Islet of Langerhans (tissue), 1 donor: ENCODE measurements around the gene ABCB6.
"Not testable (repeated sequence)": the region's sequence is repeated elsewhere in the genome, so short reads cannot be mapped to it uniquely, and the experiment has no call there.

ENCODE experiments used
- FAIRE-seq: peaks from one replicate; lab custom pipeline; 2011; peaks lifted over from hg19 to GRCh38; lab: Jason Lieb, UNC

Gene ABCB6

GRCh38 chr2:219218732-219219701 lies at the start of gene ABCB6:
Gene ABCB6, minus strand, starts transcription at chr2:219218958. Its CDS starts 285 bp downstream, at chr2:219218673.
- FAIRE-seq: peak; percentile 51

GRCh38 chr2:219268294-219268693 lies 49.5 kb upstream of the ABCB6 start:
- no peak for FAIRE-seq

- no peak for FAIRE-seq
Measured at GRCh38 chr2:219266886-219267285, 48.1 kb upstream of the ABCB6 start.

- no peak for FAIRE-seq
Measured at GRCh38 chr2:219266232-219266631, 47.5 kb upstream of the ABCB6 start.

DNA sequence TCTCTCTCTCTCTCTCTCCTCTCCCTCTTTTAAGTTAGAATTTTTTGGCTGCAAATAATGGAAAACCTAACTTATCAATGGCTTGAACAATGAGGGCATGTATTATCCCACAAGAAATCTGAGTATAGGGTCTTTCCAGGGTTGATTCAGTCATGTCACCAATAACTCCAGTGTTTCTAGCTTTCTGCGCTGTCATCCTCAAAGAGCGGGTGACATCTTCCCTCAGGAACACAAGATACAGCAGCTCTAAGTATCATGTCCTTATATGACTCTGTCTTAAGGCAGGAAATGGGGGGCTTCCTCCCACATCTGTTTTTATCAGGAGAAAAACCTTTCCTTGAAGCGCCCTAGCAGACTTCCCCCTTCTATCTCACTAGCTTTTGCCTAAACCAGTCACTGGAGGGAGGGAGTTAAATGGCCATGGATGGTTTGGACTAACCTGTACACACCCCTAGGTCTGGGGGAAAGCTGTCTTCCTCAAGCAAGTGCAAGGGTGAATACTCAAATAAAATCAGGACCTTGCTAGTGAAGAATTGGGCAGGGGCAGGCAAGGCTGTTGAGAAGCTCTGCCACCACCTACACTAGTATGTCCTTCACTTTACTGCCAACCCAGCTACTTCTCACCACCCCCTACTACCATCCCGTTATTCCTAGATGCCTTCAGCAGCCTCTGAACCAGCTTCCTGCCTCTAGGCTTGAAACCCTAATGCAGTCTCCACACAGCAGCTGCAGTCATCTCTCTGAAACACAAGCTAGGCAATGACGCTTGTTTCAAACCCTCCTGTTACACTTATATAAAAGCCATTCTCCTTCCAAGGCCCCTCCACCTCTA lies 42.5 kb upstream of the ABCB6 start:
- FAIRE-seq: no peak

DNA sequence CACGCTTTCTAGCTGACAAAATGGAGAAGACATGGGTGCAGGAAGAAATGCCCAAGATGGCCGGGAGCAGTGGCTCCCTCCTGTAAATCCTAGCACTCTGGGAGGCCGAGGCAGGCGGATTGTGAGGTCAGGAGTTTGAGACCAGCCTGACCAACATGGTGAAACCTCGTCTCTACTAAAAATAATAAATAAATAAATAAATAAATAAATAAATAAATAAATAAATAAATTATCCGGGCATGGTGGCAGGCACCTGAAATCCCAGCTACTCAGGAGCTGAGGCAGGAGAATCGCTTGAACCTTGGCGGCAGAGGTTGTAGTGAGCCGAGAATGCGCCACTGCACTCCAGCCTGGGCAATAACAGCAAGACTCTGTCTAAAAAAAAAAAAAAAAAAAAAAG lies 40.2 kb upstream of the ABCB6 start:
- not testable (repeated sequence) for FAIRE-seq

- no peak for FAIRE-seq
Measured at GRCh38 chr2:219254590-219255201, 35.9 kb upstream of the ABCB6 start.

DNA sequence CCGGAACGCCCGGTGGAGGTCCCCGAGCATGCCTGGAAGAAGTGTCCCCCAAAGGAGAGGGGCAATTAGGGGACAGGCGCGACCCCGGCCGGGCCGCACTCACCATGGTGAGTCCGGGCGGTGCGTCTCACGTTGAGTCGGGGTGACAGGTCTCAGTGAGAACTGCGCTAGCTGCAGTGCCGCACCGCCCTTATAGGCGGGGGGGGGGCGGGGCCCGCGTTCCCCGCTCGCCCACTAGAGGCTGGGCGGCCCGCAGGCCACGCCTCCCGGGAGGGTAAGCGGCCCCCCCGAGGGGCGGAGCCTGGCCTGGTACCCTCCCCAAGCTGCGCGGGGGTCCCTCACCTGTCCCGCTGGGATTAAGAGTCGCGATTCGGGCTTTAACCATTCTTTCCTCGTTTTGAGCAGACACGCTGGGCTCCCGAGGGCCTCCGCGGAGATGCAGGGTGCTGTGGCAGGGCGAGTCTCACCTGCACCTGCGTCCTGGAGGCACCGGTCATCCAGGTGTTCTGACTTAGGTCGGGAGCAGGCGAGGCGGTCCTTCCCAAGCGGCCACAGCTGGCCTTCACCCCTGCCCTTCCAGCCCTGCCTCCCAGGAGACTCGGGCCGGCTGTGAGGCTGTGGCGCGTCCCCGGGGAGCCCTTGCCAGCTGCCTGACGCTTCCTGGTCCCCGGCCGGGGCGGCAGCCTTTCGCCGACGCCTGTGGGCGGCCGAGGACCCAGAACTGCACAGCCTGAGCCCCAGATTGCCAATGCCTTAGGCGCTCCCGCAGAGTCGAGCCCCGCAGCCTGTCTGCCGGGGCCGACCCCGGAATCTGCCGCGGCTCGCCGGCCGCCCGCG lies 35.2 kb upstream of the ABCB6 start, which contains the start of gene TUBA4A:
TUBA4A (minus strand) TSS at position 166 of the 837 bp plus-strand sequence; CDS start at position 106, 60 bp downstream.
- no peak for FAIRE-seq

DNA sequence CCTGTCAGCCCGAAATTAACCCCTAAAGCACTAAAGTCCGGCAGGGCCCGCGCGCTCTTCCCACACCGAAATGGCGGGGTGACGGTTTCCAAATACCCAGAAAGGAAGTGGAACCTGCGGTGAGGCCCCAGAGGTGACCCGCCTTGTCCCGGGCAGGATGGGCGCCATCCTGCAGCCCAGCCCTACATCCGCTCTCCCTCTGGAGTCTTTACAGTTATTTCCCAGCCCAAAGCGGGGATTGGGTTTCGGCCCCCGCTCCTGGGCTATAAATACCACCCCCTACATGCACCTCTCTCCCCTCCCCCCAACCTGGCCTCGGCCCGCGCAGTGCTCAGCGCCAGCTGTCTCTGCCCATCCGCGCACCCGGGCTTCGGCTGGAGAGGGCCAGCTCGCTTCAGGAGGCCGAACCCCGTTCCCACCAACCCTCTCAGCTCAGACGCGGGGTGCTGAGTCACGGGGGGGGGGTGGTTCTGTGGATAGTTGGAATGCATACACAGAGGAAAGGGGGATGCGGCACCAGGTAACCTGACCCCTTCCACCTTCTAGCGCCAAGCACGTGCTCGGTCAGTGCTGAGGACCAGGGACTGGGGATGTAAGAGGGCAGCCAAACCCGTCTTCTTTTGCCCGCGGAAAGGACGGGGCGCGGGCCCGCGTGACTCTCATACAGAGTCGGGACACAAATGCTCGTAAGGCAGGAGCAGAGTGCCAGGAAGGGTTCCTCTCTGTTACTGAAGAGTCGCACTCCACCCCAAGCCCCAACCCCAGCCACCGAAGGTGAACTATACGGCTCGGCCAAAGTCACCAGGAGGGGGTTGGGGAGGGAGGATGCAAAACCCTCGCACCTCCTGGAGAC lies 34.4 kb upstream of the ABCB6 start, which contains the start of gene TUBA4B:
TUBA4B (plus strand) TSS at position 344 of the 853 bp plus-strand sequence; CDS start at position 509, 165 bp downstream.
- no peak for FAIRE-seq

DNA sequence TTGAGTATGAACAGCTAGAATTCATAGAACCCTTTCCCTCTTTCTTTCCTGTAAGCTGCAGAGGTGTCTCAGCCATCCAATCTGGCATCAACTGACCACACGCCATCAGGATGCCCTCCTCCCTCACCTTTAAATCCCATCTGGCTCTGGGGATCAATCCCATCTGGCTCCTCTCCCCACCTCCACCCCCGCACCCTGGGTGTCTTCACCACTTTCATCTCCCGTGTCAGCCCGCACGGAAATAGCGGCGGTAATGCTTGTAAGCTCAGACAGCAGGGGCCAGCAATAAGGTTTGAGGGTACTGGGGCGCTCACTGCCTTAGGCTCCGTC lies 33.8 kb upstream of the ABCB6 start:
- no peak for FAIRE-seq

DNA sequence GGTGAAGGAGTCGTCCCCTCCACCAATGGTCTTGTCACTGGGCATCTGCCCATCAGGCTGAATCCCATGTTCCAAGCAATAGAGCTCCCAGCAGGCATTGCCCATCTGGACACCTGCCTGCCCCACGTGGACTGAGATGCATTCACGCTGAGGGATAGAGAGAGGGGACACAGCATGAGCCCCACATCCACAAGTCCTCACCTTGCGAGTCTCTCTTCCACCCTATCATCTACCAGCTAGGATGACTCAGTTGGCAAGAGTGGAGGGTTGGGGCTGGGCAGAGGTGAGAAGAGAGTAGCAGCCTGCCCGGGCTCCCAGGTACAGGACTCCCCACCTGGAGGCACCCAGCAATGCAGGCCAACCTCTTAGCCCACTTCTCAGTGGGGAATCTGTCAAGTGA lies 33.3 kb upstream of the ABCB6 start:
- FAIRE-seq: no peak

GRCh38 chr2:219251656-219252055 lies 32.9 kb upstream of the ABCB6 start:
- FAIRE-seq: no peak

- no peak for FAIRE-seq
Measured at GRCh38 chr2:219250049-219250781, 31.5 kb upstream of the ABCB6 start.

GRCh38 chr2:219249203-219249980 lies 30.6 kb upstream of the ABCB6 start:
- FAIRE-seq: peak; percentile 77

GRCh38 chr2:219248845-219249202 lies 30.1 kb upstream of the ABCB6 start:
- FAIRE-seq: no peak

DNA sequence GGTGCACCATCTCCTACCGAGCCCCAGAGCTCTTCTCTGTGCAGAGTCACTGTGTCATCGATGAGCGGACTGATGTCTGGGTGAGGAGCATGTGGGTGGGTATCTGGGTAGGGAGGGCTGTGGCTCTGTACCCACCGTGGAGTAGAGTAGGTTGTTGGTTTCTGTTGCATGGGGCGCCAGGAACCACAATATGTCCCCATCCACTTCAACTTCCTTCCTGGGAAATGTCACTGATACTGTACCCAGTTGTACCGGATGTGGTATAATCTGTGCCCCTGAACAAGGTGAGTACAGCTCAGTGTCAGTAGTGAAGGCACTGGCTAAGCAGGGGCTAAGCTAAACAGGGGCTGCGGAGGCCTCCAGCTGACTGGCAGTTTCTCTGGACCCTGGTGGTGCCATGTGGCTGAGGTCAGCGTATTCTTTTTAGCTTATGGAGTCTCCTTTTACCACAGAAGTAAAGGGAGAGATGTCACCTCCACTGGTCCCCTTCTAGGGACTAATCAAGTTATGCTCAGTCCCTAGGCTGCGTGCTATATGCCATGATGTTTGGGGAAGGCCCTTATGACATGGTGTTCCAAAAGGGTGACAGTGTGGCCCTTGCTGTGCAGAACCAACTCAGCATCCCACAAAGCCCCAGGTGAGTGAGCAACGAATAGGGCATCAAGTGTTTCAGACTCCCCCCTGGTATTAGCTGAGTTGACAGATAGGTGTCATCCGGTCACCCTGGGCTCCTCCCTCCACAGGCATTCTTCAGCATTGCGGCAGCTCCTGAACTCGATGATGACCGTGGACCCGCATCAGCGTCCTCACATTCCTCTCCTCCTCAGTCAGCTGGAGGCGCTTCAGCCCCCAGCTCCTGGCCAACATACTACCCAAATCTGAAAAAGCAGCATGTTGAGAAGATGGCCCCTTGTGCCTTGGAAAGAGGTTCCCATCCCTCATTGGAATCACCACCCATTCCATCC lies 29.2 kb upstream of the ABCB6 start:
- no peak for FAIRE-seq

GRCh38 chr2:219246559-219246958 lies 27.8 kb upstream of the ABCB6 start:
- no peak for FAIRE-seq

- FAIRE-seq: no peak
Measured at GRCh38 chr2:219245899-219246230, 27.1 kb upstream of the ABCB6 start.
